Hematopoietic multipotent progenitor cell treated with erythropoietin and hydrocortisone succinate and interleukin-3 and kit ligand, for 8 days (in vitro differentiated cells): ENCODE results near the gene FCER1A.
"Not testable (repeated sequence)": the region's sequence is repeated elsewhere in the genome, so short reads cannot be mapped to it uniquely, and the experiment has no call there.

ENCODE experiments used
- DNase-seq: peaks from one replicate; pipeline ENCODE4 v3.0.0-alpha.2; 2015

Gene FCER1A

DNA sequence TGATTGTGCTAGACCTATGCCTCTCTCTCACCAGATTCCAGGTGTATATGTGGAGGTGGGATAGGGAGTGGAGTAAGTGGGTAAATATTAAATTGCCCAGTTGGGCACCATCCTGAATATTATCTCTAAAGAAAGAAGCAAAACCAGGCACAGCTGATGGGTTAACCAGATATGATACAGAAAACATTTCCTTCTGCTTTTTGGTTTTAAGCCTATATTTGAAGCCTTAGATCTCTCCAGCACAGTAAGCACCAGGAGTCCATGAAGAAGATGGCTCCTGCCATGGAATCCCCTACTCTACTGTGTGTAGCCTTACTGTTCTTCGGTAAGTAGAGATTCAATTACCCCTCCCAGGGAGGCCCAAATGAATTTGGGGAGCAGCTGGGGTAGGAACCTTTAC lies at the start of gene FCER1A:
Gene FCER1A (plus strand): TSS at position 242 of the 400 bp plus-strand sequence. CDS start 29 bp downstream, at position 271.
- no peak for DNase-seq

DNA sequence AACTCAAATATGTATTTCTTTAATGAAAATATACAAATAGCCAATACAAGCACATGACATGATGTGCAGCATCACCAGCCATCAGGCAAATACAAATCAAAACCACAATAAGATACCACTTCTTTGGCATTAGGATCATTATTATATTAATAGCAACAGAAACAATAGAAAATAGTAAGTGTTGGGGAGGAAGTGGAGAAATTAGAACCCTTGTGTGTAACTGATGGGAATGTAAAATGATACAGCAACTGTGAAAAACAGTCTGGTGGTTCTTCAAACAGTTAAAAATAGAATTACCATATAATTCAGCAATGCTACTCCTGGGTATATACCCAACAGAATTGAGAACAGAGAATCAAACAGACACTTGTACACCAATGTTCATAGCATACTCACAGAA lies 40.8 kb upstream of the FCER1A start:
- DNase-seq, result no peak

DNA sequence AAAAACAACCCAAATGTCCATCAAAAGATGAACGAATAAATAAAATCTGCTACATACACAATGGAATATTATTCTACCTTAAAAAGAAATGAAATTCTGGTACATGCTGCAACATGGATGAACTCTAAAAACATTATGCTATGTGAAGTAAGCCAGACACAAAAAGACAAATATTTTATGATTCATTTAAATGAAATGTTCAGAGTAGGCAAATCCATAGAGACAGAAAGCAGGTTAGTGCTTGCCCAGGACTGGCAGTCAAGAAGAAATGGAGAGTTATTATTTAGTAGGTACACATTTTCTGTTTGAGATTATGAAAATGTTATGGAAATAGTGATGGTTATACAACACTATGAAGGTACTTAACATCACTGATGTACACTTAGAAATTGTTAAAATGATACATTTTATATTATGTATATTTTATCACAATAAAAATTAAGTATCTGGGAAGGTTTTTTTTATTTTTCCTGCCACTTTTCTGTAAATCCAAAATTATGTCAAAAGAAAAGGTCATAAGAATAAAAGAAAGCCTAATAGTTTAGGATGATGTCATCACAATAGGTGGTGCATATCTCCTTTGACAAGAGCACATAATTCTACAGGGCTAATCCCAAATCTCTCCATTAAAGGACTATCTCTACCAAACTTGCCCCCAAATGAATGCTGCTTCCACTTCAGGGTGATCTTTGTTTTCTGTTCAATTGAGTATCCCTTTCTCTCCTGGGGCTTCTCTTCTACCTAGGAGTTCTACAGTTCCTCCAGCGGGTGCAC lies 40.2 kb upstream of the FCER1A start:
- no peak for DNase-seq

DNA sequence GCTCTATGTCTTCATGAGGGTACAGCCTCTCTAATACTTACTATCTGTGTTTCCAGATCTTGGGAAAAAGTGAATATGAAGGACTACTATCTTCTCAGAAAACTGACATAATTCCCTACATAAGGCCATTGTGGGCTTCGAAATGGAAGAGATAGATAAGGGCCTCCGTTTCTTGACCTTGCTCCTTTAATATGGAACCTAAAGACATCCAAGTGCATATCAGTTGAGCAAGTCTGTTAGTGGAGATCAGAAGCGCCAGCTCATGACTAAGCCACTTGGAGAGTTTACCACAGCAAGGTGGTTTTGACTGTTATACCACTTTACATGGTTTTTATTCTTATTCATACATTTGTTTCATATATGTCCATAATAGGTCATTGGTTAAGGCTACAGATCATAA lies 35.3 kb upstream of the FCER1A start:
- peak; percentile 94 for DNase-seq

DNA sequence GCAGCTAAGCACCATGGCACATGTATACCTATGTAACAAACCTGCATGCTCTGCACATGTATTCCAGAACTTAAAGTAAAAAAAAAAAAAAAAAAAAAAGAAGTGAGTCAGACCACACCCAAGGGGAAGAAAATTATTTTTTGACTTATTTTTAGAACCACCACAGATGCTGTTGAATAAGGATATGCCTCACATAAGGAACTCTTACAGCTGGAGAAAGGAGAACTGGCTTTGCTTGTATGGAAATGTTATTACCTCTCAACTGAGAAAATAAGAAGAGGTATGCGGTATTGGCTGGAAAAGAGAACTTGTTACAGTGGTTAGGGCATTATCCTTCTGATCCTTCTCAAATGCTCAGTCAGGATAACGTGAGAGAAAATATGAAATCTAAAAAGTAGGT lies 27.5 kb upstream of the FCER1A start:
- DNase-seq, result no peak

DNA sequence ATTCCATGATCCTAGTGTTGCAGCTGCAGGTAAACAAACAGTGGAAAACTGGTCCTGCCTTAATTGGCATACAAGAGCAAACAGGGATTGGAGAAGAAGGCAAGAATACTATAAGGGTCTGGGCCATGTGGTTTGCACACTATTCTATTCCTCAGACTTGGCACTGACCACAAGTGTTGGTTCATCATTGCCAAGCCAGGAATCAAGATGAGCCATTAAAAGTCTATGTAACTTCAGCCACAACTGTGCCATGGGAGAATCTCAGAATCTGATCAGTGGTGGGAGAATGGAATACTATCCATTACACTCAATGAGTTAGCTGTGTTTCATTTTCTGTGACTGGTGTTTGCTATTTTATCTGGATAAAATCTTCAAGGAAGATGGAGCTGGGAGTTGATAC lies 26.2 kb upstream of the FCER1A start:
- no peak for DNase-seq

DNA sequence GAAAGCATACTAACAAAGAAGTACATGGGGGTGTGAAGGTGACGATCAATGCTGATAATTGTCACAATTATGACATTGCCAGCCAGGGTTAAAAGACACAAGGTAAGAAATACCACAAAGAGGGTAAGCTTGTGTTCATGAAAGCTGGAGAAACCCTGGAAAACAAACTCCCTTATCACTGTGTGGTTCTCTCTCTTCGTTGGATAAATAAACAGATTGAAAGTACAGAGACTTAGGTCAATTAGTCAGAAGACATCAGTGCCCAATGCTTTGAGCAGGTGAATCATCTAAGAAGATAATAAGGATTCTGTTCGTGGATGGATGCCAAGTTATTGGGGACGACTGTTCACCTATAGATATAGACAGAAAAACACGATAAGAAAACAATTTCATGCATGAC lies 22.4 kb upstream of the FCER1A start:
- no peak for DNase-seq

DNA sequence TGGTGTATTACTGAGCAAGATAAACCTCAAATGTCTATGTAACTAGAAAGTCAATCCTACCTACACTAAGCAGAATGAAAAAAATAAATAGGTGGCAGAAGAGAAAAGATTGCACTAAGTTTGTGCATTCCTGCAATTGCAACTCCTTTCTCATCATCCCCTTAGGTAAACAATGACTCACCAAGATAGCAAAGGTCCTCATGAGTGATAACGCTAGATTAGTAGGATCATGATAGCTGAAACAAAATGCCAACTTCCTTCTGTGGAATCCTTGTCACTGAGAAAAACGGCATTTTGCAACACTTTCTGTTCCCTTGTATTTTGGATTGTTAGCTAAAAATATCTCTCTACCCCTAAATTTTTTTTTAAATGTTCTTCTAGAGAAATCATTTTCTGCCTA lies 20.0 kb upstream of the FCER1A start:
- DNase-seq, result no peak

DNA sequence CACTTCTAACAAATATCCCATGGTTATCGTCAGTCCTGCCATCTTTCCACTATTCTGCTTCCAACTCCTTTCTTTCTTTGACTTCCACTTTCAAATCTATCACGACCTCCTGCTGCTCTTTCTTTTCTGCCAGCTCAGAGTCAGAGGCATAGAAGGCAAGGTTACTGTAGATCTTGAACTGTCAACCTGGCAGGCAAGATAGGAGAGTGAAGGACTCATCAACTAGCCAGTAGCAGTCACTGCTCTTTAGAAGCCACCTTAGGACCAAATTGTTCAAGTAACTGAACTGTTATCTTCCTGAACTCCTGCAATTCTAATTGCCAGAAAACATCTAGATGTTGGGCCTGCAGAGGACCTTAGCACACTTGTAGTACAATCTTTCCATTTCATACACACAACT lies 13.1 kb upstream of the FCER1A start:
- DNase-seq, result peak; percentile 66

DNA sequence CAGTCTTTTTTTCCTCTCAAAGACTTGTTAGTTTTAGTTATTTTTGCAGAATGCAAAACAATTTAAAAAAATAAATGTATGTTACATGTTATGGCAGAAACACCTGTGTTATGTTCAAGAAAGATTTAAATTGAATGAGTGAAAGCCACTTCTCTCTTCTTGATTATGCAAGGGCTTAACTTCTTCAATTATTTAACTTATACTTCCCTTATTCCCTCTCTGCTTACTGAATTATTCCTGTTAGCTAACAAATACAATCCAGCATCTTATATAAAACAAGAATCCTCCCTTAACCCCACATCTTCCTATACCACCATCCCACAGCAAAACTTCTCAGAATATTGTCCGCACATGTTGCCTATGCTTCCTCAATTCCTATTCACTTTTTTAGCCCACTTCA lies 10.7 kb upstream of the FCER1A start:
- no peak for DNase-seq

DNA sequence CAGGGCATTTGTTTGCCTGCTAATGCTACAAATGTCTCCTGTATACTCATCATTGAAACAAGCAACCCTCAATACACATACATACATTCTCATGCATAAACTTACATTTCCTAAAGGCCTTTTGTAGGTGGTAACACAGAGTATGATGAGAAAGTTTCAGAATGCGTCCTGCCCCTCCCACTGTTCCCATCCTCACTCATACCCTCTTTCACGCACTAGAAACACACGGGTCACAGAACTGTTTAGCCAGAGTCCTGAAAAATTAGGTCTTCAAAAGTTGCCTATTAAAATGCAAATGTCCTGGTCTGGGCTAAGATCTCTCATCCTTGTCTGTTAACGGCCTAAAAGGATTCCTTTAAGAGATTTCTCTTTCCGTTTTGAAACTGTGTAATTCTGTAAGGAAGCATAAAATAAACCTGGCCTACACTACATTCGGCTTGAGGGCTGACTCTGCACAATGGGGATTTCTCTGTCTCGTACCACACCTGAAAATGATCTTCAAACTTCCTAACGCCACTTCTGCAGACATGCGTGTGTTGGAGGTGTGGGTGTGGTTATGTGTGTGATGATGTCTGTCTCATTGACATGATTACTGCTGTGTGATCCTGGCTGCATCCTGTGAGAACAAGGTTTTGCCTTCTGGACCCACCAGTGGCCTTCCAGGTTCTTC lies 5.3 kb upstream of the FCER1A start:
- no peak for DNase-seq

DNA sequence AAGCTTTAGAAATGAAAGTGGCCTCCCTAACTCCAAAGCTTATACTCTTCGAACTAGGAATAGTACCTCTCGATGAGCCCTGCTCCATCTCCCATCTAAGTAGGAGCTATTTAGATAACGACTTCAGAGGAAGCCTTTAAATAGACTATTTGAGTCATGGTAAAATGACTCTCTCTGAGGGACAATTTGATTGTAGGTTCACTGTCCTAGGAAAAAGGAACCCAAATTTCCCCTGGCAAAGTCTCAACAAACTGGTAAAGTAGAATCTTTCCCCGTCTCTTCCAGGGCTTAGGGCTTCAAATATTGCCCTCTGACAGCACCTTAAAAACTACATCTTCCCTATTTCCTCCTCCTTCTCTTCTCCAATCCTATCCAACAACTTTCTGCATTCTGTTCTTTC lies 2.0 kb upstream of the FCER1A start:
- no peak for DNase-seq

DNA sequence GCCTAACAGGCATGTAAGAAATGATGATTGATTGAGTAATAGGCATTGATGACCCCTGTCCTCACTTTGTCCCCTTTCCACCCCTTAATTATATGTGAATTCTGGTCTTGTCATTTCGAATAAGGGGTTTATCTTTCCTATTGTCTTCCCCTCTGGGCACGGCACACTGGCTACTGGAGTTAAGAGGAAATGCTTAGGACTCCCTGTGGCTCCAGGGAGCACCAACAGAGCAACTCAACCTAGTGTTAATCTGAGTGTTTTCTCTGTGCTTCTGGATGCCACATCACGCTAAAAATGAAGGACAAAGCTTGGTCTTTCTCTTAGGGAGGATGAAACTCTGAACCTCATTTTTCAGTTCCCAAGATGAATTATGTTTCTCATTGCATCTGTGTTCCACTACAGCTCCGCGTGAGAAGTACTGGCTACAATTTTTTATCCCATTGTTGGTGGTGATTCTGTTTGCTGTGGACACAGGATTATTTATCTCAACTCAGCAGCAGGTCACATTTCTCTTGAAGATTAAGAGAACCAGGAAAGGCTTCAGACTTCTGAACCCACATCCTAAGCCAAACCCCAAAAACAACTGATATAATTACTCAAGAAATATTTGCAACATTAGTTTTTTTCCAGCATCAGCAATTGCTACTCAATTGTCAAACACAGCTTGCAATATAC lies 5.3 kb downstream of the FCER1A start:
- DNase-seq, result peak; percentile 86

DNA sequence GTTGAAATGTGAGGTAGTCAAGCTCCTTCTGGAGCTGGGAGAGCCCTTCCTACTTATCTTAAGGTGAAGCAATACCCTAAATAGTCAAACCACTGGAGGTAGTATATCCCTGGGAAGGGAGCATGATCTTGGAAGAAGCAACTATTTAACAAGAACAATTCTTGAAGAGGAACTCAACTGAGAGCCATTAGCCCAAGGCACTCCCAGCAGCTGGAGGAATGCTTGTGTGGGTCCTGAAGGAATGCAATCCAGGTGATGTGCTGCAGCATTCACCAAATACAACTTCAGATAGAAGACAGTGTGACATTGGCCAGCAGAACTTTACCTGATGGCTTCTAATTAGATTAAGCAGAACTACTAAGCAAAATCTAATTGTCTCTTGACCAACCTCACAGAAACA lies 9.5 kb downstream of the FCER1A start:
- no peak for DNase-seq

DNA sequence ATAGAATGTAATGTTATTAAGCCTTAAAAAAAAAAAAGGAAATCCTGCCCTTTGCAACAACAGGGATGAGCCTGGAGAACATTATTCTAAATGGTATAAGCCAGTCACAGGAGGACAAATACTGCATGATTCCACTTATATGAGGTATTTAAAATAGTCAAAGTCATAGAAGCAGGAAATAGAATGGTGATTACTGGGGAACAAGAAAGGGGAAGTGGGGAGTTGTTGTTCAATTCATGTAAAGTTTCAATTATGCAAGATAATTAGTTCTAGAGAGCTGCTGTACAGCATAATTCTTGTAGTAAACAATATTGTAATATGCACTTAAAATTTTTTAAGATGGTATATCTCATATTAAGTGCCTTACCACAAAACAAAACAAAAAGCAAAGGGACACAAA lies 13.2 kb downstream of the FCER1A start:
- DNase-seq, result no peak

DNA sequence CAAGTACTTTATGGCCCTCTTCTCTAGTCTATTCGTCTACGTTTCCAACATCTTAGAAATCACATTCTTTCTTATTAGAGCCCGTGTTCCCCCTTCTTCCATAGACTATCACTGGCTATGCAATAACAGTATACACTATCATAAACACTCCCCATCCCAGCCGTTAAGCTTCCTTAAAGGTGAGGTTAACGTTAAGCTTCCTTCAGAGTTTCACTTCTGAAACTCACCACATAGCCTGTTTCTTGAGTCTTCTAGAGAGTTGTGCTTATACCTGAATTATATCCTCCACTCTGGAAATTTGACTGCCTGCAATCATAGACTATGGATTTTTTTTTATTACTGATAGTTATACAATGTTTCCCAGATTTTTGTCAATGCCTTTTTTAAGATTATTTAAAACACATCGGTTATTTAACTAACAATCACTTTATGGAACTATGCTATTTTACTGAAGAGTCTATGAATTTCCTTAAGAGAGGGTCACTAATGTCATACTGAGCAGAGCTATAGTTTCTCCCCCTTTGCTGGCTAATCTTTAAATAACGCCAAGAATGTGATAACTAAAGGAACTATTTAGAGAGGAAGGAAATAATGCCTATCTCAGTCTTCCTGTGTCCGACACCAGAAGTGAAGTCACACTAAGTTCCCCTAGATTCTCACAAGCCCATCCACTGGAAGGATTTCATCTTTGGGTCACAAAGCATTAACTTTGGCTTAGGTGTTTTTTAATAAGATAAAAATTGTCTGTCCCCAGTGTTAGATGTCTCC lies 16.8 kb downstream of the FCER1A start:
- DNase-seq, result no peak

DNA sequence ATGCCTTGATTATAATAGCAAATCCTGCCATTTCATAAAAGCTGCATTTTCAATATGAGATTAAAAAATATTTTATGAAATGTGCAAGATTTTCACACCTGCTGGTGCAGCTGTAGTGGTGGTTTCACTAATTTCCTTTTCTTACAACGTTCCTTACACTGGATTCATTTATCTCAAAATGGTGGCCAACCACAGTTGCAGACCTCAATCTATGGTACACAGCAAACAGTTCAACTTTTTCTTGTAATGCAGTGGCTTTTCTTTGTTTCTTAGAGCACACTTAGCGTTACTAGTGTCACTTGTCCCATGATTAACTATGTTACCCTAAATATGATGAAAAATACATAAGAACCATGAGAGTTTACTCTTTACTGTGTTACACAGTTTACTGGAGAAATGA lies 32.7 kb downstream of the FCER1A start:
- DNase-seq, result no peak

DNA sequence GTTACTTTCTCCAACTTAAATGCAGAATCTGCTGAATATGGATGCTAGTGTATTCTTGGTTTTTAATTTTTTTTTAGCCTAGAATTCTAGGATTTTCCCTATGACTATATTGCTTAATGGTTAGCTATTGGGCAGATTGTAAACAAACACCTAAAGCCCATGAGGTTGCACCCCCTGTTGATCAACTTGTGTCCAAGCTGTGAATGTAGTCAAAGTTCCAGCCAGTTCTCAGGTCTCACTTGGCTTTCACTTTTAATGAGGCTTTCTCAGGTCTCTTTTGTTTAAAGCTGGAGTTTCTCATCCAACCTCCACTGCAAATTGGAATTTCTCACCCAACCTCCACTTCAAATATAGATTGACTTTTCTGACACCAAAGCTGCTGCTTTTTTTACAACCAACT lies 35.9 kb downstream of the FCER1A start:
- DNase-seq, result no peak

DNA sequence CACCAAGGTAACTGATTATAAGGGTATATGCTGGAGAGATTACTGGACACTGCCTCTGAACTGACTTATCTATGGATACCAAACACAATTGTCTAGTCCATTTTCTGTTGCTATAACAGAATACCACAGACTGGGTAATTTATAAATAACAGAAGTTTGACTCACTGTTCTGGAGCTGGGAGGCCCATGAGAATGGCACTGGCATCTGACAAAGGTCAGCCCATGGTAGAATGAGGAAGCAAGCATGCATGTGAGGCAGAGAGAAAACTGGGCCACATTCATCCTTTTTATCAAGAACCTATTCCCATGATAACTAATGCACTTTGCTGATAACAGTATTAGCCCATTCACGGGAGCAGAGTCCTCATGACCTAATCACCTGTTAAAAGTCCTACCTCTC lies 37.4 kb downstream of the FCER1A start:
- peak; percentile 29 for DNase-seq

DNA sequence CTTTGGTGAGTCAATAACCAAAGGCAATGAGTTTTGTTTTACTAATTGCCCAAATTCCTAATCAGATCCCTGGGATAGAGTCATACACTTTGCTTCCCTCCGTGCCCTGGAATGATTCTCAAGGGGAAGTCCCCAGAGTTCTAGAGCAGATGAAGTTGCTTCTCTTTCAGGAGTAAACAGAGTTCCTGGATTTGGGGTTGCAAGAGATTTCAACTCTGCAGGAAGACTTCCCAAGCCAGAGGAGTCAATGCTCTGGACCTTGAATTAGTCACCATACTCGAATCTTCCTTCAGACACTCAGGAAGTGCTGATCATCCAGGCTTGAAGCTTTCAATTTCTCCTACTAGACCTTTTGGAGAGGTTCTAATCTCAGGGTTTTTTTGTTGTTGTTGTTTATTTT lies 39.6 kb downstream of the FCER1A start:
- no peak for DNase-seq

DNA sequence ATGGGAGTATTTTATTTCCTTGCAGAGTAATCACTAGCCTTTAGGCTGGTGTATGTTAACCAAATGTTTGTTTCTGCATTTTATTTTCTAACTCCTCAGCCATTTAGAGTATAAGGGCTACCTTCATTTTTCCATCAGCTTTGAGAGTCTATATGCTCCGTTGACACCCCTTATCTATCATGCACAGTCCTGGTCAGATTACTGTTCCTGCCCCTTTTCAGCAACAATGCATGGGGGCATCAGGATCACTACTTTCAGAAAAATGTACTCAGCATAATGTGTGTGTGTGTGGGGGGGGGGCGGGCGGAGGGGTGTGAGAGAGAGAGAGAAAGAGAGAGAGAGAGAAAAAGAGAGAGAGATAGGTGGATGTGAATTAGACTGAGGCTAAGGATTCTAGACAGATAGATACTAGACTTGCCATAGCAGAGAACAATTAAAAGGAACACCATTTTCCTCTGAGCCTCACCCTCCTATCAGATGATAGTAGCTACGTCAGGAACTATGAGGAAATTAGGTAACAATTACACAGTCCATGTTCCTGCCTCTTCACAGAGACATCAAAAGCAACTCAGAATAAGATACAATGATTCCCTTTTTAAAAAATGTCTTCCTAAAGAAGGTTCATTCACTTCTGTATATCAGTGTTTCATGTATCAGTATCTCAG lies 40.8 kb downstream of the FCER1A start:
- peak; percentile 78 for DNase-seq

DNA sequence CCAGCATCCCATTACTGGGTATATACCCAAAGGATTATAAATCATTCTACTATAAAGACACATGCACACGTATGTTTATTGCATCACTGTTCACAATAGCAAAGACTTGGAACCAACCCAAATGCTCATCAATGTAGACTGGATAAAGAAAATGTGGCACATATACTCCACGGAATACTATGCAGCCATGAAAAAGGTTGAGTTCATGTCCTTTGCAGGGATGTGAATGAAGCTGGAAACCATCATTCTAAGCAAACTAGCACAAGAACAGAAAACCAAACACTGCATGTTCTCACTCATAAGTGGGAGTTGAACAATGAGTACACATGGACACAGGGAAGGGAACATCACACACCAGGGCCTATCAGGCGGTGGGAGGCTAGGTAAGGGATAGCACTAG lies 47.2 kb downstream of the FCER1A start:
- not testable (repeated sequence) for DNase-seq

DNA sequence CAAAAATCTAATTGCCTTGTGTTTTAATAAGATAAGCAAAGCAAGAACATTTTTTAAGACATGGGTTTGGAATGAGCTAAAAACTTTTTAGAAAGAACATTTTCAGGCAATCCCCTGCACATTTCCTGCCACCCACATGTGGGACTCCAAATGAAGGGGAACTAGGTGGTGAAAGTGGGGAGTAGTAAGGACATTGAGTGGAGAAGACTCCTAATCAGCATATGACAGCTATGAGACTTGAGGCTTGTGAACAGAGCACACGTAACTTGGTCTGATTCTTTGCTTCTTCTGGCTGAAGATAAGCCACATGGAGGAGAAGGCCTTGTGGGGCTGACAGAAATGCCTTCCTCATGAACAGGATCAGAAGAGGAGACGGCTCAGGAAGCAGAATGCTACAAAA lies 50.3 kb downstream of the FCER1A start:
- peak; percentile 80 for DNase-seq
